ENCODE results near the gene ZNF493. TPM values are rescaled to one million over a fixed set of nuclear protein-coding genes. Genes with fewer than 3 reads are reported as not detected.

ZNF493 gene
- polyA plus RNA-seq (ENCODE audit: insufficient read length in 3 of 3), result 10 to 100 TPM; 19.5 to 25.3 (median 22.3) TPM

DNA sequence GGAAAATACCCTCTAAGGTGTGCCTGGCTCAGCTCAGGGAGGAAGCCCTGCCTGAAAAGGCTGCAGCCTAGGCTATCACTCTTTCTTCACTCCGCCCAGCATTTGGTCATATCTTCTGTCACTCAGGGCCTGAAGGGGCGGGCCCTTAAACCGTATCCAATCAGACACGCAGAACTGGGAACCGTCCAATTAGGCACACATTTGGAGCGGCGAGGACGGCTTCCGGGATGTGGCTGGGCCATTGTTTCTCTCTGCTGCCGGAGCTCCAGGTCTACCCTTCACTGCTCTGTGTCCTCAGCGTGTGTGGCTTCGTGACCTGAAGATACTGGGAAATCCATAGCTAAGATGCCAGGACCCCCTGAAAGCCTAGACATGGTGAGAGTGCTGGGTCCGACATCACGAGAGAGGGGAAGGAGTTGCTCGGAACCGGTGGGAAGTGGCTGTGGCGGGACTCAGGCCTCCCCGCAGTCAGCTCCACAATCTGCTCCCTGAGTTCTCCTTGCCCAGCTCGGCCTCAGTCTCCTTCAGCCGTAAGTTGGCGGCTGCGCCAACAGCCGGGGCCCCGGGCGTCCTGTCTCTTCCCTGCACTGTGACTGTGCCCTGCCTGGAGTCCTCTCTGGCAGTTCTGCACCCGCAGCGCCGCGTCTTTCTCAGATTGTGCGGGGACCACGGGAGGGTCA is at the start of gene ZNF493:
Gene ZNF493, plus strand, starts transcription at position 241 of the 680 bp plus-strand sequence. Its CDS starts 105 bp downstream, at position 346.
- DNase-seq (ENCODE audit: low read depth in 3 of 3, low spot score in 2 of 3), result peak; percentile 90 to 94 (median 91)

- no peak for DNase-seq (ENCODE audit: low read depth in 3 of 3, low spot score in 2 of 3)
Observed at GRCh38 chr19:21352830-21353229, 44.1 kb upstream of the ZNF493 start.

DNA sequence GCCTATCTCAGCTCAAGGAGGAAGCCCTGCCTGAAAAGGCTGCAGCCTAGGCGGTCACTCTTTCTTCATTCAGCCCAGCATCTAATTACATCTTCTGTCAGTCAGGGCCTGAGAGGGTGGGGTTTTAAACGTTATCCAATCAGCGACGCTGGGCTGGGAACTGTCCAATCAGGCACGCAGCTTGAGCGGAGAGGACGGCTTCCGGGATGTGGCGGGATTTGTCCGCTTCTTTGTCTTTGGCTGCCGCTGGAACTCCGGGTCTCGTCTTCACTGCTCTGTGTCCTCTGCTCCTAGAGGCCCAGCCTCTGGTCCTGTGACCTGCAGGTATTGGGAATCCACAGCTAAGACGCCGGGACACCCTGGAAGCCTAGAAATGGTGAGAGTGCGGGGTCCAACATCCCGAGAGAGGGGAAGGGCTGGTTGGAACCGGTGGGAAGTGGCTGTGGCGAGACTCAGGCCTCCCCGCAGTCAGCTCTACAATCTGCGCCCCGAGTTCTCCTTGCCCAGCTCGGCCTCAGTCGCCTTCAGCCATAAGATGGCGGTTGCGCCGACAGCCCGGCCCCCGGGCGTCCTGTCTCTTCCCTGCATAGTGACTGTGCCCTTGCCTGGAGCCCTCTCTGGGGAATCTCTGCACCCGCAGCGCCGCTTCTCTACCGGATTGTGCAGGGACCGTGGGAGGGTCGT is 38.0 kb upstream of the ZNF493 start, which contains the start of gene ZNF738:
Gene ZNF738, plus strand, starts transcription at position 233 of the 684 bp plus-strand sequence. Its CDS starts 141 bp downstream, at position 374.
- DNase-seq (ENCODE audit: low read depth in 3 of 3, low spot score in 2 of 3), result peak; percentile 89 to 94 (median 91)

- DNase-seq (ENCODE audit: low read depth in 3 of 3, low spot score in 2 of 3), result no peak
Observed at GRCh38 chr19:21362291-21362690, 34.6 kb upstream of the ZNF493 start.

GRCh38 chr19:21383980-21384582 is 12.9 kb upstream of the ZNF493 start:
- DNase-seq (ENCODE audit: low read depth in 3 of 3, low spot score in 2 of 3), result no peak

- no peak for DNase-seq (ENCODE audit: low read depth in 3 of 3, low spot score in 2 of 3)
Observed at GRCh38 chr19:21396121-21396520, 812 bp upstream of the ZNF493 start.

DNA sequence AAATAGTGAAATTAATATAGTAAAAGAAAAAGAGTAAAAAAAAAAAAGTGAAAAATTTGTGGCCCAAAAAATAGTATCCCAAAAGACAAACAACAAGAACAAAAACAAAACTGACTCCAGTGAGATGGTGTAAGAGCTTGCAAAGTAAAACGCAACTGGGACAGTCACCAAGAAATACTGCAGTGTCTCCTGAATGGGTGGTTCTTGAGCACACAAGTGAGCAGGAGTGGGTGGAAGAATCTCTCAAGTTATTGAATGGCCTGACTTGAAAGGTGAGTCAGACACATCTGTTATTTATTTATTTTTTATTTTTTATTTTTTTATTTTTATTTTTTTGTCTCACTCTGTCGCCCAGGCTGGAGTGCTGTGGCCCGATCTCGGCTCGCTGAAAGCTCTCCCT is 1.9 kb downstream of the ZNF493 start:
- DNase-seq (ENCODE audit: low read depth in 3 of 3, low spot score in 2 of 3), result no peak

GRCh38 chr19:21402303-21402985 is 5.5 kb downstream of the ZNF493 start:
- DNase-seq (ENCODE audit: low read depth in 3 of 3, low spot score in 2 of 3), result no peak

GRCh38 chr19:21410166-21410565 is 13.2 kb downstream of the ZNF493 start:
- DNase-seq (ENCODE audit: low read depth in 3 of 3, low spot score in 2 of 3), result no peak

DNA sequence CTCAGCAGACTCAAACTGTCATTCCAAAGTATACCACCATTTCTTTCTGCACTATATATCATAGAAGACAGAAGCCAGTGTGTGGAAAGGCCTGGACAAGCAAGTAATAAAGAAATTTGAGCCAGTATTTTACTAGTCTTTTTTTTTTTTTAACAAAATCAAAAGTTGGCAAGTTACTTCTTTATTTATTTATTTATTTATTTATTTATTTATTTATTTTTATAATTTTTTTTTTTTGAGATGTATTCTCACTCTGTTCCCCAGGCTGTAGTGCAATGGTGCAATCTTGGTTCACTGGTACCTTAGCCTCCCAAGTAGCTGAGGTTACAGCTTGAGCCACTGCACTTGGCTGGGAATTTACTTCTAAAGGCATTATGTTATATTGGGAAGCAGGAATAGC is 25.3 kb downstream of the ZNF493 start:
- no peak for DNase-seq (ENCODE audit: low read depth in 3 of 3, low spot score in 2 of 3)

GRCh38 chr19:21423057-21424041 is 26.4 kb downstream of the ZNF493 start:
- DNase-seq (ENCODE audit: low read depth in 3 of 3, low spot score in 2 of 3), result no peak

- DNase-seq (ENCODE audit: low read depth in 3 of 3, low spot score in 2 of 3), result no peak
Observed at GRCh38 chr19:21430675-21431074, 33.7 kb downstream of the ZNF493 start.

DNA sequence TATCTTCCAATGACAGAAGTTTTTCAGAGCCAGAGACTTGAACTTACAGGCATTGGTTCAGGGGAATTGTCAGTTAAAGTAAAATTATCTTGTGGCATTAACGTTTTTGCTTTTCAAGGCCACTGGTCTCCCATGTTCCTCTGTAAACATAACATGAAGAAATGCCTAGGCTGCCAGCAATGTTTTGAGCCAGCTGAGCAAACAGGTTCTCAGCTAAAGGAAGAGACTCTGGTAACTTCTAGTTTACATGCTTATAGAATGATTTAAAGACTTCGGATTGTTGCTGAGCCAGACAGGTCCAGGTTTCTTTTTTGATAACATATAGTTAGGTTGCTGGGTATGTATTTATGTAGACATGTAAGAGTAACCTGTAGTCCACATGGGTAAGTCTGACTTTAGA is 35.7 kb downstream of the ZNF493 start:
- no peak for DNase-seq (ENCODE audit: low read depth in 3 of 3, low spot score in 2 of 3)

DNA sequence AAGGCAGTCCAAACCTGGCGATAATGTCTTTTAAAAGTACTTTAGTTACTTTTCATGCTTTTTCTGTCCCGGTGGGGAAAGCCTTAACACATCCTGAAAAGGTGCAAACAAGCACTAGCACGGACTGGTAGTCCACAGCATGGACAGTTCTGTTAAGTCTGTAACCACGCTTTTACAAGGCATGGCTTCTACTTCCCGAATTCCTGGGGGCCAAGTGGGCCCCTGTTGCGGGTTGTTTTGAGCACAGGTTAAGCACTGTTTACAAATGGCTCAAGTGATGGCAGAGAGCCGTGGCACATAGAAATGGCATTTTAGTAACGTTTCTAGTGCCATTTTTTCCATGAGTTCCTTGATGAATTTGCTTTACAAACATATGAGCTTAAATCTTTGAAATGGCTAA is 37.6 kb downstream of the ZNF493 start:
- no peak for DNase-seq (ENCODE audit: low read depth in 3 of 3, low spot score in 2 of 3)

GRCh38 chr19:21434967-21435544 is 38.1 kb downstream of the ZNF493 start:
- DNase-seq (ENCODE audit: low read depth in 3 of 3, low spot score in 2 of 3), result no peak

DNA sequence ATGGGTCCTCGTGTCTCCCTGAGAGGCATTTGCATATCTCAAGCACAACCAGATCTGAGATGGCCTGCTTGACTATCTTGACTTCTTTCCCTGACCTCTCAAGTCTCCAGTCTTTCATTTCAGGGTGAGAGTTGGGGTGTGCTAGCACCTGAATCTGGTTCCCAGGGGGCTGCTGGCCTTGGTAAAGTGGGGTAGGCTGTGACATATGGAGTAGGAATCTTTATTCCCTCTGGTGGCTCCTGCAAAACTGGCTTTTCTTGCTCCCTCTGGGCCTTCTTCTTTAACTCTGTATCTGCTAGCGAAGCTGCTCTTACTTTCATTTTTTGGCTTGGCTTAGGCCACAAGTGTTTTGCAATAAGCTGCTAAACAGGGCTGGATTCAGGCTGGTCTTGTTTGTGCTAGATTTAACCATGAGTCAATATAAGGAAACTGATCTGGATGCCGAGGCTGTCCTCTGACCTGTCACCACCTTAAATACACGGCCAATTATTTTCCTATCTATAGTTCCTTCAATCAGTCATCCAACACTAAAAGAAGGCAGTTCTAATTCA is 42.3 kb downstream of the ZNF493 start:
- no peak for DNase-seq (ENCODE audit: low read depth in 3 of 3, low spot score in 2 of 3)

DNA sequence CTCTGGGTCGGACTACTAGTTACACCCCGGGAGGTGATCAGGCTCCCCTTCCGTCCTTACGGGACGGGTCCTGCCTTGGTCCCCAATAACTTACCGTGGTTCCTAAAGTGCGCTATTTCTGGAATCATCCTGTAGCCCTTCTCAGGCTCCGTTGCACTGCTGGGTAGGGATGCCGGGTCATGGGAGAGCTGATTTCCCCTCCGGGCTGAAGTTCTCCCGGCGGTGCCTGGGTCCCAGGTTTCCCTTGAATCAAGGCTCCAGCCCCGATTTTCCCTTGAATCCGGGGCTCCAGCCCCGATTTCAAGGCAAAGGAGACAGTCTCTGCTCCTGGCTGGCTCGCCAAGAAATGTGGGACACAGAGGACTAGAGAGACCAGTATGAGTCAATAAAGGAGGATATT is 43.4 kb downstream of the ZNF493 start:
- no peak for DNase-seq (ENCODE audit: low read depth in 3 of 3, low spot score in 2 of 3)

GRCh38 chr19:21451187-21451586 is 54.3 kb downstream of the ZNF493 start:
- DNase-seq (ENCODE audit: low read depth in 3 of 3, low spot score in 2 of 3), result no peak

- DNase-seq (ENCODE audit: low read depth in 3 of 3, low spot score in 2 of 3), result no peak
Observed at GRCh38 chr19:21454901-21455300, 58.0 kb downstream of the ZNF493 start.
